Occipital lobe (tissue), 2 donors: ENCODE results near the gene PTPN14. TPM values are rescaled to one million over a fixed set of nuclear protein-coding genes. Genes with fewer than 3 reads are reported as not detected.

Source experiments
- DNase-seq: peaks from one replicate; lab custom pipeline; 2025; lab: John Stamatoyannopoulos, UW
- total RNA-seq: library from RNA; depleted of rRNA; stranded (reverse); fragments of >200 nt; gene quantifications from one replicate; pipeline ENCODE4 v1.2.3, GENCODE V29; 2014

PTPN14 gene
- total RNA-seq, 1 donor from 2014 or later: 2.7 TPM

DNA sequence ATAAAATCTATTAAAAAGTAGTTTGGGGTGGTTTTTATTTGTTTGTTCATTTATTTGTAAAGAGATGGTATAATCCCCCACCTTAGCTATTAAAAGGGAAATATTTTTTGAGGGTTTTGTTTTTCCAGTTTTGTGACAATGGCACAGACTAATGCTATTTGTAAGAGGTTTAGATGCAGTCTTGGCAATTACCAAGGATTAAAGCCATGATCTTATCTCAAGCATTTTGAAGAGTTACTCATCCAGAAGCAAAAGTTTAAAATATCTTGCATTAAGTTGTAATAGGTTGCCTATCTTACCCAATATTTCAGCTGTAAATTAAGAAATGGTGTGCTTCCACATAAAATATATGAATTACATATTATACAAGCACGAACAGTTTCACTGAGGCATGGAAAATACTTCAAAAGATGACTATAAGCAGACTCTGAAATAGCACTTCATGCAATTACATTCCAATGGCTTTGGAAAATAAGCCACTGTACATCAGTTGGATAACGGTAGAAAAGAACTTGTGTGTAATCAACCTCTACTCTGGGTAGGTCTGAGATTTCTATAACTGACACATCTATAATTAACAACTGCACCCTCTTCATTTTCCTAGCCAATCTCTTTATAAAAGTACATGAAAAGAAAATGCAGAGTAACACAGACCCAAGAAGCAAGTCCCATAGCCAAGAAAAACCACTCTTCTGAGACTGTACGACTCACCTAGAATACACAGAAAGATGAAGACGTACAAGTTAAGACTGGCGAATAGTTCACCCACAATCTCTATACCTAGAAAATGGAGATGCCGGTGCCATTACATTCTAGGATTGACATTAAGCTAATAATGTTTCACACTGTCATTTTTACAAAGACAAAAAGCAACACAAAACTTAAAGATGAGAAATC is 95.2 kb downstream of the PTPN14 start:
- no peak for DNase-seq

DNA sequence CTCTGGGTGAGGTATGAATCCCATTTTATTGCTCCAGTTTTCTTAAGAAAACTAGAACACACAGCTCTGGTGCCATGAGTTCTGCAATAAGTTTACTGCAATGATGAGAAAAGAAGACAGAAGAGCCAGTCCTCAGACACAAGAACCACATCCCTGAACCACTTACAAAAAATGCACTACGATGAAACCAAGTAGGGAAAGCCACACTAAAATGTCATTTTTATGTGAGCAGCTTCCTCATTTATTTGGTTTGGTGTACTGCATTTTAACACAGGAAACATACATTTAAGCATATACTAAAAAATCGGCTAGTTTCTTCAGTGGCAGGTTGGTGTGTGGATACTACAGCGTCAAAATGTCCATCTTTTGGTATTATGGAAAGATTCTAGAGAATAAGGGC is 95.9 kb downstream of the PTPN14 start:
- no peak for DNase-seq

DNA sequence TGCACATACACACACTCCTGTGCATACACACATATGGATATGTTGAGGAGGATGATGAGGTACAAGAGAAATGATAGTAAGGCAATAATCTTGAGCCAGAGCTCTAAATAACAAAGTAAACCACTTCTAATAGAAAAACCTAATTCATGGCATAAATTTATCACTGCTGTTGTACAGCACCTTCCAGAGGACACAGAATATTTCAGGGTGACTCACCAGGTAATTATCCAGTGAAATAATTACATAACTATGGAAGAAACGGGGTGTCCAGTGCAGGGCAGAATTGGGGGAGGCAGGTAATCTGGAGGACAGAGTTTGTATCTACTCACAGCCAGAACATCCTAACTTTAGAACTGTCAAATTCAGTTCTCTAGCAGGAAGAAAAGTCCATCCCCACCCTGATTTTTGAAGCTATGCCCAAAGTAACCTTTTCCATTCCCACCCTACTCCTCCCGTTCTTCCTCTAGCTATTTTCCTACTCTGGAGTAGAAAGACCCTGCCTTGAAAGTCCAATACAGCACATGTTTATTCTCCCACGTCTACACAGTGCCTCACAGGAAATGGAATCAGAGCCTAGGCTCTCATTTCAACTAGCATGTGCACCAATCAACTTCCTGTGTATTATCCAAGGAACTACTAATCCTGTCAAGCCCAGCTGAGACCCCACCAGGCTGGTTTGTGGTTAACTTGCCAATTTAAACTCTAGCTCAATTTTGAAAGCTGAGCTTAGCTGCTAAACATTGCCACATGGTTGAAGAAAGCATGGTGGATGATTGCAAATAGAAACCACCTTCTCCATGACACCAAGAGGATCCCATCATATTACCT is 96.6 kb downstream of the PTPN14 start:
- no peak for DNase-seq

DNA sequence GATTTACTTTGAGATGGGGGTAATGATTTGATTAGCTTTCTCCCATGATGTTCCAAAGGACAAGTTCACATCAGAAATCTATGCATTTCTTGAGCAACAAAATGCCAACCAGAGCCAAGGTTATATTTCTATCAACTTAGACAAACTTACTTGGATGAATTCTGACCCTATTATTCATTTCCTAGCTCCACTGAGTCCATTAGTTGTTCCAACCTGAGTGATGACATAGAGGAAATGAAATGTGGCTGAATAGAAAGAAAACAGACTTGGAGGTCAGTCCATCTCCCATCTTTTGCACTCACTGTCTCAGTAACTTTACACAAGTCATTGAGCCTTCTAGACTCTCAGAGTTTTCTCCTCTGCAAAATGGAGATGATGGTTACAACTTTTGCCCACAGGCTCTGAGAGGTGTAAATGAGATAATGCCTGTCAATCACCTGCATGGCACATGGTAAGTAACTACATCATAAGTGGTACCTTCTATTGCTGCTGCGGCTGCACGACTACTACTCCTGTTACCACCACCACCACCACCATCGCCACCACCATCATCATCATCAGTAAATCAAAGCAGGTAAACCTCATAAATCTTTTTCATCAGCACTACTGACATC is 98.2 kb downstream of the PTPN14 start:
- DNase-seq: no peak

DNA sequence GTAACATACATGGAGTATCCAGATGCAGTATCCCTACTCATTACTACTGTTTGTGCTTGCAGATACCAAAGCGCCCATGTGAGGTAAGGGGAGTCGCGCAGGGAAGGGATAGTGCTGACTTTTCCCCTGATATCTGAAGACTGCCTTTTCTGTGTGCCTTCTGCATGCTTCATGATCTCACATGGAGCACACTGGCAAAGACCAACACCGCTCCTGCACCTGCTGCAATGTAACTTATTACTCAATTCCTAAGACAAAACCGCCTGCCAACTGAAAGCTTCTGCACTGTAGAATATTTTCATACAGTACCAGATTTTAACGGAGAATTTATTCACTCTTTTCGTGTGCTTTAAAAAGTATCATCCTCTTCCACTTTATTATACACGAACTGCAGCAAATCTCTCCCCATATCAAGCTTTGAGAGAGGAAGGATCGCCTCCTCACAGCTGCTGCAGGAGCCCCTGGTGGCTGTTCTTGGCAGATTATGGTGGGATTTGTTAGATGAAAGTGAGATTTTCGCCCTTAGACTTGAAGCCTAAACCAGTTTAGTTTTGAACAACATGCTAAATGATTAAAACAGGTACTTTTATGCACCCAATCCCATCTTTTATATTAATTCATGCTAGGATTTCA is 99.1 kb downstream of the PTPN14 start:
- DNase-seq: no peak

DNA sequence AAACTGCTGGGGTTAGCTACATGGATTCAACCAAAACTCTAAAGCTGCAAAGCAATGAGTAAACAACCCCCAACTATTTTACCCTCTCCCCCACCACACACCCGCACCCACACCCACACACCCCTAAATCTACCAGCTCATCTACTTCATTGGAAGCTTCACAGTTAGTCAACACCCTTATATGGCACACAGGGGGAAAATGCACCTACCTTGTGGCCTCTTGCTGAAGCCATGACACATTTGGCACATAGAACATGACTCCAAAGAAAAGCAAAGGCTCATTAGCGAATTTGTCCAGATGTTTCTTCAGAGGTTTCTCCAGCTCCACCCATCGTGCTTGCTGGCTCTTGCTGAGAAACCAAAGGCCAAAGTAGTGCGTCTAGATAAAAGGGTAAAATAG is 99.8 kb downstream of the PTPN14 start:
- no peak for DNase-seq

DNA sequence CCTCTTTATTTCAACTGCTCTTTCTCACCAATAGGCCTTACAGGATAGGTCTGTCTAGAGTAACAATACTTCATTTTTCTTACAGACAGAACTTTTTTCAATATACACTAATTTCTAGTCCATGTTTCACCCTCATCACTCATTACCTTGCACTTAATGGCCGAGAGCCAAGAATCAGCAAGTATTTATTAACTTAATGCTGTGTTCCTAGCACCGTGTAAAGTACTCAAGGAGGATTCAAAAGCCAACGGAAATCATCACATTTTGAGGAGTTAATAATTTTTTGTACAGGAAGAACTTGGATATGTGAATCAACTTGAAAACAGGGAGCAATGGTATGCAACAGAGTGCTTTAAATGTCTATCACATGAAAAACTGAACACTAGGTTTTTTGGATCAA is 102.0 kb downstream of the PTPN14 start:
- no peak for DNase-seq

DNA sequence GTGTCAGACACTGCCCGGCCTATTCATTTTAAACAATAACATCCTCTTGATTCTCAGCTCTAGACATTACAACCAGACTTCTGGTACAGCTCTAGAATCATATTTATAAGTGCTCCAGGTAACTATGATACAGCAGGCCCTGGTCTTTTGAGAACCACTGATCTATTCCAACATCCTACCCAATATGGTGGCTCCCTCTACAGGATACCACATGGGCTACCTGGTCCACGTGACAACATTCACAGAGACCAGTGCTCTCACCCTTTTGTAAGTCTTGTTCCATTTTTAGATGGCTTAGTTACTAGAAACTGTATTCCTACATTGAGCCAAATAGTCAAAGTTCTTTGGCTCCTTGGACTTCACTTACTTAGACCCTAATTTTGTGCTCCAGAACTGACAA is 102.9 kb downstream of the PTPN14 start:
- DNase-seq: no peak

DNA sequence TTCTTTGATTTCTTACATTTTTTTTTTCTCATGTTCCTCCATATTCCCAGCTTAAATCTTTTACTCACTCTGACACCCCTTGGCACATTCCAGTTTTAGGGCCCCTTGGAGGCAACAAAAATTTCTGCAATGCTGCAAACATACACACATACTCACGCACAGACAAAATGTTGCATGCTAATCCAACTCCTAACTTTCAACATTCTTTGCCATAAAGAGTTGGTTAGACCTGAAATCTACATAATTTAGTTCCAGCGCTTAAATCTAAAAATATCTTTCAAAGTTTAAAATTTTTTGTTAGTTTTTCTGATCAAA is 103.9 kb downstream of the PTPN14 start:
- DNase-seq: no peak

DNA sequence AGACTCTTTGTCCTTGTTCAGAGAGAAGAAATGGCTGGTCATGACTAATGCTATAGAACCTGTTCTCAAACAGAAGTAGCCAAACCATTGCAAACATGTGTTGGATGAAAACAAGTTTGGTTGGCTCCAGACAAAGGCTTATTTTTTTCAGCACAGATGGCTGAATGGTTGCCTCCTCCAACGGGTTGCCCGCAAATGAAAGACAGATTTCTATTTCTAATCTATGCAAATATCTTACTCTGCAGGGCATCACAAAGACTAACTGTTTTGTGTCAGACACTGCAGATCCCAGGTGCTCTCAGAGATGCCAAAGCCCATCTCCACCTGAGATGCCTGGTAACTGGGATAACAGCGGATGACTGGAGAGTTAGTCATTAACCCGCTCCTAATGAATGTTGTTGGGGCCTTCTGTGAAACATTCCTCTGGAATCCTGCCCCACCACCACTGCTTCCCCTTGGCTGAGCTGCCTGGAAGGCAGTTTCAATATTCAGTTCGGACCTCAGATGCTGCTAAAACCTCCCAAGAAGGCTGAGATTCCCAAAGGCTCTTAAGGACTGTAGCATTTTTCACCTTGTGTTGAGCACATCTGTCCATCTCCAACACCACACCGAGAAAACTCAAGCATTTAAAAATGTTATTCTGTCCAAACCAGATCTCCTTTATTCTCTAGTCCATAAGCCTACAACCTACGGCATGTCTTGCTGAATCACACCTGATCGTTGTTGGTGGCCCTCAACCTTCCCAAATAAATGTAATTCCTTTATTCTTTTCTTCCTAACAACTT is 104.4 kb downstream of the PTPN14 start:
- peak; percentile 38 for DNase-seq

DNA sequence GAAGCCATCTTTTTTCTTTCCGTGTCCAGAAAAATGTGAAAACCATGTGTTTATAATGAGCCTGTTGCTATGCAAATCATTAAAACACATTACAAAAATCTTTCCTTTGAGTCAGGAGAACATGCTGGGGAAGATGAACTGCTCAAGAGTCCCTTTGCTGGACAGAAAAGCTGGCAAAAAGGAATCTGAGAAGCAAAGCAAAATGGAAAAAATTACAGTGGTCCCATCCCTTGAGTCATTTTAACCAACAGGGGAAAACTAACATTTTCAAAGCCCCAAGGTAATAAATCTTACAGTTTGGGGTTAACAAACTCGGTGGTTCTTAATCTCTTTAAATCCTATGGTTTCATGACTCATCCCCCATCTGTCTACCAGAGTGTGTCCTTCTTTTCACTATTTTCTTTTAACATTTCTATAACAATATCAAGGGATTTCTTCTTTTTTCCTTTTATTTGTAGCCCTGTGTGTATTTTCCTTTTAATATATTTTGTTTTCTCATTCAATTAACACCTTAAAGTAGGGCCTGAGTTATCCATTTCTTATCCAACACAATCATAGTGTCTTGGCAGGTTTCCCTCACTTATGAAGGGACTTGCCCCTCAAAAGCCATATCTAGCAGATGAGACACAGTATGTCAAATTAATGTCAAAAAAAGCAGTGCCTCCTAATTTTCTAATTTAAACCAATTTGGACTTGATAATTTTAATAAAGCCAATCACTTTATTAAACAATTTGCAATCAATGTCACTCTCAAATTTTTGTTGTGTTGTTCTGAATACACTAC is 105.4 kb downstream of the PTPN14 start:
- no peak for DNase-seq

DNA sequence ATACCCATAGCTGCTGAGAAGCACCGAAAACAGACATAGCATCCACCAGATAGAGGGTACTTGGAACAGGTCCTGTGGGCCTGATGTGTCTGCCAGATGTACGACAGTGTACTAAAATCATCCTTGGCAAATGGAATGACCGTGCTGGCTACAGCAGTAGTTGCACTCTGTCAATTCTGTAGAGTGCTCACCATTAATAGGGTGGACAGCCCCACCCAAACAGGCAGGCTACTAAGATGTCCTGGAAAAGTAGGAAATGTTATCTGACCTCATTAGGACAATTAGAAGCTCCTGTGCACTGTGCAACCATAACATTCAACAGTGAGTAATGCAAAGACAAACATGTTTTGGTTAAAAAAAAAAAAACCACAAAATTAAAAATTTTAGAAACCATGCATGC is 106.2 kb downstream of the PTPN14 start:
- no peak for DNase-seq

DNA sequence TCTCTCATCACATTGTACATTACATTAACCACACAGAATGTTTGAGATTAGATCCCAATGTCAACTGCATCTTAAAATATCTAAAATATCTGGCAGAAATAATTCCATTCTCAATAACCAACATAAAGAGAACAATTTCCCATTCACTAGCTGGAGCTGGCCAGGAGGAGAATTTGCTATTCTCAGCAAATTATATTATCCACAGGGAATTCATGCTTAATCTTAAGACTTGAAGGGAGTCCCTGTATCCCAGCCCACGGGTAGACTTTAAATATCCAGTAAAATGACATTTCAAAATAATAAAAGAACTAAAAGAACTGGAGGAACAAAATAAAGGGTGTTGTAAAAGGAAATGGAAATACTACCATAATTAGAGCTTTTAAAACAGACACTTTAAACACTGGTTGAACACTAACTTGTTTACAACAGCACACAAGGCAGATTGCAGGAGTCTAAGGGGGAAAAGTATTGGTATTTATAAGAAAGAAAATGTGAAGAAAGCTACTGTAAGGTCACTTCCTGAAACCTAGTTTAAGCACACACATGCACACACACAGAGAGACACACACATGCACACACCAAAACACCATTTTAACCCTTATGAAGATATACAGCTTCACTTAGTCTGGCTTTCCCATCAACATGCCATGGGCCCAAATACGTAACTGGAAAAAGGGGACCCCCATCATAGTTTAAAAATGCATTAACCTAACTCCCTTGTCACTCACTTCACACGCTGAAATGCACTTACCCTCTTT is 107.0 kb downstream of the PTPN14 start:
- DNase-seq: no peak

DNA sequence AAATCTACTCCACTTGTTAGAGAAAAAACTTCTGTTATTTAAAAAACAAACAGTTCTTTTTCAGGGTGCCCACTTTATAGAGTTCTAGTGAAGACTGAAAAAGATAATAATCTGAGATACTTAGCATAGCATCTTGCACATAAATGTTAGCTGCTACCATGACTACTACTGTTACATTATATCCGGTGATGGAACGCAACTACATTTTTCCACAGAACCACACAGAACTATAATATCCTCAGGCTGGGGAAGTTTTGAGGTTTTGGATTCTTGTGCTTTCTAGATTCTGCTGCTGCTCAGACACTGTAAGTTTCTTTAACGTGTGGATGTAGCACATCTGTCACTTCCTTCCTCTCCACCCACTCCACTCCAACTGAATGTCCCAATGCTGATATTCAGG is 110.3 kb downstream of the PTPN14 start:
- no peak for DNase-seq

DNA sequence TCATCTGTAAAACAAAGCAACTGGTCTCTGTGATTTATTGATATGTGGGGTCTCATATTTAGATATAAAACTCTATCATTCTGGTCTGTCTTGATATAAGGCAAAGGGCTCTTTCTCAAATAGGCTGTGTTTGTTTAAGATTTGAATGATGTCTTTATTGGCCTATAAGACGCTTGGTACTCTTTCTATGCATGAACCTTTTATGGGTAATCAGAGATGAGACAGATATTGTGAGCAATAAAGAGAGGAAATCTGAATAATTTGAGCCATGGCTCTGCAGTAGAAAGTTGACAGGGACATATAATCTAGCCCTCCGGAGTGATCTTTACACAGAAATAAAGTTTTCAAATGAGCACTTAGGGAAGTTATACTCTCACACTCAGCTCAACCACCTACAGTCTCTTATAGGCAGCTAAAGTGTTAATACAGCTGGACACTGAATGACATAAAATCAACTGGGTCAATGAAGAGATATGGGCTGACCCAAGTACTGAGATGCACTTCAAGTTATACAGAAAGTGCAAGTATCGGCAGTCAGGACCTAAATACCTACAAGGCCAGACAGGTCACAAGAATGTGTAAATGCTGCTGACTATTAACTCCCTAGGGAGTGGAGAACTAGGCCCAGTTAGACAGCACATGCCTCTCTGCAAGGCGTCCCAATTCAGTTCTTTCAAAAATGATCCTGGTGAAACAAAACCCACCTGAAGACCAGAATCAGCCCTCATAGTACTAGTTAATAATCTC is 111.0 kb downstream of the PTPN14 start:
- no peak for DNase-seq

DNA sequence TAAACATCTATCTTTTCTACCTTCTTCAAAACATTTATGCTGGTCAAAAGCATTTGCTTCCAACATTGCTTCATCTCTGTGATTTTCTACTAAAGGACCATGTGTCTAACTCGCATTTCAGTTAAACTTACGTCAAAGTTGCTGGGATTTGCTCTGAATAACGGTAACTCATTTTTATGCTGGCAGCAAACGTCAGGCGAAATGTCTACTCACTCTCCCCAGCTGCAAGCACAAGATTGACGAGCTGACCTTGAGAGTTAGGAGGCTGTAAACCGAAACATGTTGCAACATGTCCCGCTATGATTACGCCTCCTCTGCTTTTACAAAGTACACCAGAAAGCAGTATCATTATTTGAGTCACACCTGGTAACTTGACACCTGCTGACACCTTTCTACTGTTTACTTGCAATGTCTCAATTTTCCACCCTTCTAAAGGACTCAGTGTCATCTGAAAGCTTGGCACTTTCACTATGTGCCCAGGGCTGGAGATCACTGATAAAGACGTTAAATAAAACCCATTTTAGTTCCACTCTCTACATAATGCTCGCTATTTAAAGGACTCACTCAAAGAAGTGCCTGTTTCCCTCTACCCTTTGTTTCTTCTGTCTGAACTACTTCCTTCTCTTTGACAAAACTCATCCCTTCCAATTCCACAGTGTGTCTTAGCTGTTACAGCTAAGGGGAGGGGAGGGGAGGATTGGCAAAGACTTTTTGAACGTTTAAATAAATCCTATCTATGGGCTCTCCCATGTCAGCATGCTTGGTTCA is 111.9 kb downstream of the PTPN14 start:
- no peak for DNase-seq

DNA sequence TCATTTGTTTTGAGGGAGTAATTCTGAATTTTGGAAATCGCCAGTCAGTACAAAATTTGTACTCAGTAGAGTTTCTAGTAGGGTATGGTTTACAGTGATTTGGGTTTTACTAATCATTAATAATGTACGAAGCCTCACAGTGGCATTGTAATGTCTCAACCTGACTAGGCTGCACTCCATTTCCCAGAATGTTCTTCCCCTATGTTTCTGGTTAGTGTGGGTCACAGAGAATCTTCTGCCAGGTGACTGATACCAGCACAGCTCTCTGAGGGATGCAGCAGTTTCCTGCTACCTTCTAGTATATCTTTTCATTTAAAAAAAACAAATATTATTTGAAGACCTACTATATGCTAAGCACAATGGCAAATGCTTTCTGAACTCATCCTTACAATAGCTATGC is 112.9 kb downstream of the PTPN14 start:
- no peak for DNase-seq

DNA sequence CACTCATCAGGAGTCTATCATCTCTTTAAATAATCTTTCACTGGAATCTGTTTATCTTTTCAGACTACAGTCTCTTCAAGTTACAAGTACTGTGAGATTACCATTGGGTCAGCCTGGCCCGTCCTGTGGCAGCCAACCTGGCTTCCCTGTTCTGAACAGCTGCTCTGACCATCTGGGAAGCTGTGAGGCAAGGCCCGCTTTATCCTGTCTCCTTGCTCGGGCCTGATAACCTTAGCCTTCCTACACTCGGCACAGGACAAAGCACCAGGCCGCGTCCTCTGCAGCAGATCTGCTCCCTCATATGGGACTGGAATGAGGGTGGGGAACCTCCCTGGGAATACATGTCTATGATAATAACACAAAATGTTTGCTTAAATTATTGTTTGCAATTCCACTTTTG is 113.3 kb downstream of the PTPN14 start:
- no peak for DNase-seq
